Measurements from ENCODE around the gene ERCC2.
"Not testable (repeated sequence)": the region's sequence is repeated elsewhere in the genome, so short reads cannot be mapped to it uniquely, and the experiment has no call there.

ERCC2 gene

DNA sequence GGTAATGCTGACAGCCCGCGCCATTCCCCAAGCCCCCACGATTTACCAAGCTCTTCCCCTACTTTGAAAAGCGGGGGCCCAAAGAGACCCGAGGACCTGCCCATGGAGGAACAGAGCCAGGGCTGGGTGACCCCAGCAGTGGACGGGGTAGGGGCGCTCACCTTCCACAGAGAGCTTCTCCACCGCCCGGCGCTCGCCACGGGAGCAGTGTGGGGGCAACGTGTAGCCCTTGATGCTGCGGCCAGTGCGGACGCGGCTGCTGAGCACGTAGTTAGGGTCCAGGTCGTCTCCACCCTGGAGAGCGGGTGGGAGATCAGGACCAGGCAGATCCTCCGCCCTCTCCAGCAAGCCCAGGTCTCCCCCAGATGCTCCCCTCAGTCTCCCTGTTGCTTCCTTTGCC is 55.1 kb downstream of the ERCC2 start:
- H3K4me3 ChIP-seq (ENCODE audit: control insufficient read depth, low read depth, low read length): no peak overlapping the region
- TF ChIP-seq, protein P1, sequence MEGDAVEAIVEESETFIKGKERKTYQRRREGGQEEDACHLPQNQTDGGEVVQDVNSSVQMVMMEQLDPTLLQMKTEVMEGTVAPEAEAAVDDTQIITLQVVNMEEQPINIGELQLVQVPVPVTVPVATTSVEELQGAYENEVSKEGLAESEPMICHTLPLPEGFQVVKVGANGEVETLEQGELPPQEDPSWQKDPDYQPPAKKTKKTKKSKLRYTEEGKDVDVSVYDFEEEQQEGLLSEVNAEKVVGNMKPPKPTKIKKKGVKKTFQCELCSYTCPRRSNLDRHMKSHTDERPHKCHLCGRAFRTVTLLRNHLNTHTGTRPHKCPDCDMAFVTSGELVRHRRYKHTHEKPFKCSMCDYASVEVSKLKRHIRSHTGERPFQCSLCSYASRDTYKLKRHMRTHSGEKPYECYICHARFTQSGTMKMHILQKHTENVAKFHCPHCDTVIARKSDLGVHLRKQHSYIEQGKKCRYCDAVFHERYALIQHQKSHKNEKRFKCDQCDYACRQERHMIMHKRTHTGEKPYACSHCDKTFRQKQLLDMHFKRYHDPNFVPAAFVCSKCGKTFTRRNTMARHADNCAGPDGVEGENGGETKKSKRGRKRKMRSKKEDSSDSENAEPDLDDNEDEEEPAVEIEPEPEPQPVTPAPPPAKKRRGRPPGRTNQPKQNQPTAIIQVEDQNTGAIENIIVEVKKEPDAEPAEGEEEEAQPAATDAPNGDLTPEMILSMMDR (conservative IDR thresholded peaks at IDR 0.05; ENCODE audit: control insufficient read depth, insufficient read depth, low read depth, low read length): no peak
- DNase-seq (ENCODE audit: low read depth): no peak

DNA sequence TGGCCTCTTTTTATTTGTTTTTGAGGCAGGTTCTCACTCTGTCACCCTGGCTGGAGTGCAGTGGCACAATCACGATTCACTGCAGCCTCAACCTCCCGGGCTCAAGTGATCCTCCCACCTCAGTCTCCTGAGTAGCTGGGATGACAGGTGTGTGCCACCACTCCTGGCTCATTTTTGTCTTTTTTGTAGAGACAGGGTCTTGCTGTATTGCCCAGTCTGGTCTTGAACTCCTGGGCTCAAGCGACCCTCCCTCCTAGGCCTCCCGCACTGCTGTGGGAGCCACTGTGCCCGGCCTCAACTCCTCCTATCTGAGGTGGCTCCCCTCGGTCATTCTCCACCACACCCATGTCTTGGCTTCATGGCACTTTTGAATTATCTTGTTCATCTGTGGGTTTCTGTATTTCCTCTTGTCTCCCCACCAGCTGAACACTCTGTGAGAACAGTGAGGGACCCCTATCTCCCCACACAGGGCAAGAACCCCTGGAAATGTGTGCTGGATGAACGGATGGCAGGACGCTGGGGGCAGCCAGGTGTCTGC is 55.6 kb downstream of the ERCC2 start:
- DNase-seq (ENCODE audit: low read depth): no peak
- TF ChIP-seq, protein P1 (conservative IDR thresholded peaks at IDR 0.05; ENCODE audit: control insufficient read depth, insufficient read depth, low read depth, low read length): no peak
- no peak overlapping the region for H3K4me3 ChIP-seq (ENCODE audit: control insufficient read depth, low read depth, low read length)

GRCh38 chr19:45312285-45312684 is 58.1 kb downstream of the ERCC2 start:
- not testable (repeated sequence) for DNase-seq (ENCODE audit: low read depth); H3K4me3 ChIP-seq (ENCODE audit: control insufficient read depth, low read depth, low read length)

- DNase-seq (ENCODE audit: low read depth): no peak
Measured at GRCh38 chr19:45311621-45312020, 58.8 kb downstream of the ERCC2 start.

DNA sequence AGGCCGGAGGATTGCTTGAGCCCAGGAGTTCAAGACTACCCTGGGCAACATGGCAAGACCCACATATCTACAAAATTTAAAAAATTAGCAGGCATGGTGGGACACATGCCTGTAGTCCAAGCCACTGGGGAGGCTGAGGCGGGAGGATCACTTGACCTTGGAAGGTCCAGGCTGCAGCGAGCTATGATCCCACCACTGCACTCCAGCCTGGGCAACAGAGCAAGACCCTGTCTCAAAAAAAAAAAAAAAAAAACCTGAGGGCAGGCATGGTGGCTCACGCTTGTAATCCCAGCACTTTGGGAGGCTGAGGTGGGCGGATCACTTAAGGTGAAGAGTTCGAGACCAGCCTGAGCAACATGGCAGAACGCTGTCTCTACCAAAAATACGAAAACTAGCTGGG is 61.1 kb downstream of the ERCC2 start:
- DNase-seq (ENCODE audit: low read depth); H3K4me3 ChIP-seq (ENCODE audit: control insufficient read depth, low read depth, low read length): not testable (repeated sequence)

More at GRCh38 chr19:45311621-45312020, 58.8 kb downstream of the ERCC2 start:
- TF ChIP-seq, protein P1 (conservative IDR thresholded peaks at IDR 0.05; ENCODE audit: control insufficient read depth, insufficient read depth, low read depth, low read length): no peak
- H3K4me3 ChIP-seq (ENCODE audit: control insufficient read depth, low read depth, low read length): no peak overlapping the region

DNA sequence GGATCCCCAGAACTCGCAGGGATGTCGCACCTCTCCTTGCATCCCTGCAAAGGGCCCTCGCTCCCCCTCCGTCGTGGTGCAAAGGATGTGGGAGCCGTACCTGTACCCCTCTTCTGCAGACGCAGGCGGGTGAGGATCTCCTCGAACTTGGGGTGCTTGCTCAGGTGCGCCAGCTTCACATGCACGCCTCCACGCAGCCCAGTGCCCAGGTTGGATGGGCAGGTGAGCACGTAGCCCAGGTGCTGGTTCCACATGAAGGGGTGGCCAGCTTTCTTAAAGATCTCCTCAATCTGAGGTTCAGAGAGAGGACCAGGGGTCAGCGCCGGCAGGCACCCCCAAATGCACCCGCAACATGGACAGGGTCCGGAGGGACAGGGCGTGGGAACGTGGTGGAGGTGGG is 63.0 kb downstream of the ERCC2 start:
- no peak overlapping the region for H3K4me3 ChIP-seq (ENCODE audit: control insufficient read depth, low read depth, low read length)
- DNase-seq (ENCODE audit: low read depth): no peak
- TF ChIP-seq, protein P1 (conservative IDR thresholded peaks at IDR 0.05; ENCODE audit: control insufficient read depth, insufficient read depth, low read depth, low read length): no peak

DNA sequence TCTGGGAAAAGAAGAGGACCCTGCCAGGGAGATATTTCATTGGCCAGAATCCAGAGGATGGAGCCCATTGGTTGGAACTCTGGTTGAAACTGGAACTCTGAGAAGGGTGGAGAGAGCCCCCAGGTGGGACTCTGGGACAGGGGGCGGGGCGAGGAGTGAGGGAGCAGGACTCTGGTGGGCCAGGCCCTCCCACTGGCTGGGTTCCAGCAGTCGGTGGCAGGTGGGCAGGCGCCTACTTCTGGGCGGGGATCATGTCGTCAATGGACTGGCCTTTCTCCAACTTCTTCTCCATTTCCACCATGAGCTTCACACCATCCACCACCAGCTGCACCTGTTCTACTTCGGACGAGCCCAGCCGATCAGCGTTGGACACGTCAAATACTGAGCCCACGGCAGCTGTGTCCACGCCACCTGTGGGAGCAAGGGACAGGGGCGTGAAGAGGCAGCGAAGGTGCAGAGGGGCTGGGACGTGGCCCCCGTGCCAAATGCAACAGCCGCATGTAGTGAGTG is 63.8 kb downstream of the ERCC2 start:
- no peak overlapping the region for H3K4me3 ChIP-seq (ENCODE audit: control insufficient read depth, low read depth, low read length)

More for the DNA sequence above, 63.8 kb downstream of the ERCC2 start:
- TF ChIP-seq, protein P1 (conservative IDR thresholded peaks at IDR 0.05; ENCODE audit: control insufficient read depth, insufficient read depth, low read depth, low read length): no peak
- no peak for DNase-seq (ENCODE audit: low read depth)
